ENCODE measurements around the gene AP1S1. TPM values are rescaled to one million over a fixed set of nuclear protein-coding genes. Genes with fewer than 3 reads are reported as not detected.

Gene AP1S1
- total and polyA plus RNA-seq, 2 of the 13 experiments (the other 11 are each of a cell fraction or from before 2014, with no cell fraction given): 57.5 to 68.1 TPM

DNA sequence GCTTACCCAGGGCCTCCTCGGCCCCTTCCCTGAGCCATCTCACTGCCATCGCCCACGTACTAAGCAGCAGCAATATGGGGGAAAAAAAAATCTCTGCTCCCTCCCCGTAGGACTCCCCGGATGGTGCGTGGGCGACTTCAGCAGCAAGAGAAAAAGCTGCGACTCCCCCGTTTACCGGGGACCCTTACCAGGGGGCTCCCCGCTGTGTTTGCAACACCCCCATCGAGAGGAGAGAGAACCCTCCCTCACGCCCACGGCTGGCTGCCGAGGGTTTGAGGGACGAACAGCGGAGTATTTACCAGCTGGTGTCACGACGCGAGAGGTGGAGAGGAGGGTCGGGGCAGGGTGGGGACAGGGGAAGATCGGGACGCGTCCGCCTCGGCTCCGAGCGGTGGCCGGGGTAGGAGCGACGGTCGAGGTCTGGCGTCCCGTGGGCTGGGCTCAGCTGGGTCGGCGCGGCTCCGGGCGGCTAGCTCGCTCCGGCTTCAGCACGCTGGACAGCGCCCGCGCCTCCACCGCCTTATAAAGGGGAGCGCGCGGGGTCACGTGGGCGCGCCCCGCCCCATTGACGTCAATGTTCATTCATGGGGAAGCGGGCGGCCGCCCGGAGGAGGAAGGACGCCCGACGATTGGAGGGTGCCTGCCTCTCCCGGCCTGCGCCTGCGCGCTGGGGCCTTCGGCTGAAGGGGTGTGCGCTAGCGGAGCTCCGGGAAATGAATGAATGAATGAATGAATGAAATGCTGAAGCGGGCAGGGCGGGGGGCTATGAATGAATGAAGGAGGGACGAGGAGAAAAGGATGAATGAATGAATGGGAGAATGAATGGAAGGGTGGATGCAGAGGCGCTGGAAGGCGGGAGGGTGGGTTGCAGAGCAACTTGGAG is 11.0 kb downstream of the AP1S1 start, which contains the start of gene VGF (continued):
- TF ChIP-seq, protein P1, sequence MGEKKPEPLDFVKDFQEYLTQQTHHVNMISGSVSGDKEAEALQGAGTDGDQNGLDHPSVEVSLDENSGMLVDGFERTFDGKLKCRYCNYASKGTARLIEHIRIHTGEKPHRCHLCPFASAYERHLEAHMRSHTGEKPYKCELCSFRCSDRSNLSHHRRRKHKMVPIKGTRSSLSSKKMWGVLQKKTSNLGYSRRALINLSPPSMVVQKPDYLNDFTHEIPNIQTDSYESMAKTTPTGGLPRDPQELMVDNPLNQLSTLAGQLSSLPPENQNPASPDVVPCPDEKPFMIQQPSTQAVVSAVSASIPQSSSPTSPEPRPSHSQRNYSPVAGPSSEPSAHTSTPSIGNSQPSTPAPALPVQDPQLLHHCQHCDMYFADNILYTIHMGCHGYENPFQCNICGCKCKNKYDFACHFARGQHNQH (CRISPR knock-in tag; IDR thresholded peaks at IDR 0.05): peak; percentile 97
- TF ChIP-seq ZNF652 (CRISPR knock-in tag; IDR thresholded peaks at IDR 0.05; ENCODE audit: borderline replicate concordance, low read depth) (peak; percentile 40; the same call in 1 of the 2 replicates), ZFP90 (CRISPR knock-in tag; IDR thresholded peaks at IDR 0.05; ENCODE audit: borderline replicate concordance) (peak; percentile 98), ZNF644 (CRISPR knock-in tag; IDR thresholded peaks at IDR 0.05; ENCODE audit: low read depth) (peak; percentile 48; the same call in 1 of the 2 replicates), RBFOX2 (IDR thresholded peaks at IDR 0.05; ENCODE audit: low read depth, low read length) (no peak), MEF2D (CRISPR knock-in tag; IDR thresholded peaks at IDR 0.05) (peak; percentile 95), SMAD3 (CRISPR knock-in tag; IDR thresholded peaks at IDR 0.05) (peak; percentile 99), ZFP37 (CRISPR knock-in tag; IDR thresholded peaks at IDR 0.05; ENCODE audit: borderline replicate concordance) (peak; percentile 98), ZNF30 (CRISPR knock-in tag; IDR thresholded peaks at IDR 0.05) (peak; percentile 93), FLYWCH1 (CRISPR knock-in tag; IDR thresholded peaks at IDR 0.05) (peak; percentile 95; the same call in 1 of the 2 replicates), ZNF510 (CRISPR knock-in tag; IDR thresholded peaks at IDR 0.05; ENCODE audit: low read depth) (peak; percentile 93), ZNF615 (CRISPR knock-in tag; IDR thresholded peaks at IDR 0.05; ENCODE audit: borderline replicate concordance) (peak; percentile 75; the same call in 1 of the 2 replicates), ZNF263 (CRISPR knock-in tag; IDR thresholded peaks at IDR 0.05) (peak; percentile 84)
- TF ChIP-seq, protein P2, sequence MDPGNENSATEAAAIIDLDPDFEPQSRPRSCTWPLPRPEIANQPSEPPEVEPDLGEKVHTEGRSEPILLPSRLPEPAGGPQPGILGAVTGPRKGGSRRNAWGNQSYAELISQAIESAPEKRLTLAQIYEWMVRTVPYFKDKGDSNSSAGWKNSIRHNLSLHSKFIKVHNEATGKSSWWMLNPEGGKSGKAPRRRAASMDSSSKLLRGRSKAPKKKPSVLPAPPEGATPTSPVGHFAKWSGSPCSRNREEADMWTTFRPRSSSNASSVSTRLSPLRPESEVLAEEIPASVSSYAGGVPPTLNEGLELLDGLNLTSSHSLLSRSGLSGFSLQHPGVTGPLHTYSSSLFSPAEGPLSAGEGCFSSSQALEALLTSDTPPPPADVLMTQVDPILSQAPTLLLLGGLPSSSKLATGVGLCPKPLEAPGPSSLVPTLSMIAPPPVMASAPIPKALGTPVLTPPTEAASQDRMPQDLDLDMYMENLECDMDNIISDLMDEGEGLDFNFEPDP (CRISPR knock-in tag; conservative IDR thresholded peaks at IDR 0.05): peak; percentile 98; the same call in 1 of the 2 replicates
- TF ChIP-seq, protein P3, sequence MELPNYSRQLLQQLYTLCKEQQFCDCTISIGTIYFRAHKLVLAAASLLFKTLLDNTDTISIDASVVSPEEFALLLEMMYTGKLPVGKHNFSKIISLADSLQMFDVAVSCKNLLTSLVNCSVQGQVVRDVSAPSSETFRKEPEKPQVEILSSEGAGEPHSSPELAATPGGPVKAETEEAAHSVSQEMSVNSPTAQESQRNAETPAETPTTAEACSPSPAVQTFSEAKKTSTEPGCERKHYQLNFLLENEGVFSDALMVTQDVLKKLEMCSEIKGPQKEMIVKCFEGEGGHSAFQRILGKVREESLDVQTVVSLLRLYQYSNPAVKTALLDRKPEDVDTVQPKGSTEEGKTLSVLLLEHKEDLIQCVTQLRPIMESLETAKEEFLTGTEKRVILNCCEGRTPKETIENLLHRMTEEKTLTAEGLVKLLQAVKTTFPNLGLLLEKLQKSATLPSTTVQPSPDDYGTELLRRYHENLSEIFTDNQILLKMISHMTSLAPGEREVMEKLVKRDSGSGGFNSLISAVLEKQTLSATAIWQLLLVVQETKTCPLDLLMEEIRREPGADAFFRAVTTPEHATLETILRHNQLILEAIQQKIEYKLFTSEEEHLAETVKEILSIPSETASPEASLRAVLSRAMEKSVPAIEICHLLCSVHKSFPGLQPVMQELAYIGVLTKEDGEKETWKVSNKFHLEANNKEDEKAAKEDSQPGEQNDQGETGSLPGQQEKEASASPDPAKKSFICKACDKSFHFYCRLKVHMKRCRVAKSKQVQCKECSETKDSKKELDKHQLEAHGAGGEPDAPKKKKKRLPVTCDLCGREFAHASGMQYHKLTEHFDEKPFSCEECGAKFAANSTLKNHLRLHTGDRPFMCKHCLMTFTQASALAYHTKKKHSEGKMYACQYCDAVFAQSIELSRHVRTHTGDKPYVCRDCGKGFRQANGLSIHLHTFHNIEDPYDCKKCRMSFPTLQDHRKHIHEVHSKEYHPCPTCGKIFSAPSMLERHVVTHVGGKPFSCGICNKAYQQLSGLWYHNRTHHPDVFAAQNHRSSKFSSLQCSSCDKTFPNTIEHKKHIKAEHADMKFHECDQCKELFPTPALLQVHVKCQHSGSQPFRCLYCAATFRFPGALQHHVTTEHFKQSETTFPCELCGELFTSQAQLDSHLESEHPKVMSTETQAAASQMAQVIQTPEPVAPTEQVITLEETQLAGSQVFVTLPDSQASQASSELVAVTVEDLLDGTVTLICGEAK (IDR thresholded peaks at IDR 0.05): no peak
- TF ChIP-seq, protein P3 (CRISPR knock-in tag; IDR thresholded peaks at IDR 0.05): peak; percentile 89

Measured in HepG2 (cell line).